Vagina (tissue), 2 donors: ENCODE data around the gene NFATC2.

Experiments used
- CTCF ChIP-seq, 3 experiments: fragments of 450-650 bp in 2 of 3; fragments of 200-600 bp in 1 of 3; sonication (generic) in 1 of 3; IDR thresholded peaks; one replicate each; pipeline ENCODE4 v1.5.1; 2017 to 2019; ENCODE audit warnings: antibody characterized with exemption in 3 of 3, mild to moderate bottlenecking in 2 of 3, moderate library complexity in 2 of 3
- POLR2A ChIP-seq, 2 donors: fragments of 450-650 bp; IDR thresholded peaks; one replicate each; pipeline ENCODE4 v1.6.1; 2017; ENCODE audit warnings: antibody characterized with exemption in 2 of 2, mild to moderate bottlenecking in 2 of 2, moderate library complexity in 2 of 2
- POLR2AphosphoS5 ChIP-seq, 2 donors: sonication (generic); formaldehyde crosslinking; IDR thresholded peaks; one replicate each; pipeline ENCODE4 v1.9.0; 2017; ENCODE audit warnings: antibody characterized with exemption in 2 of 2, mild to moderate bottlenecking in 2 of 2, low read depth in 1 of 2; ENCODE audit not compliant: insufficient read depth in 1 of 2

GRCh38 chr20:51535674-51536073 is 6.8 kb downstream of the NFATC2 start:
- TF ChIP-seq POLR2A (IDR thresholded peaks at IDR 0.05), result no peak
- TF ChIP-seq CTCF (IDR thresholded peaks at IDR 0.05), result no peak
- TF ChIP-seq POLR2AphosphoS5 (IDR thresholded peaks at IDR 0.05; ENCODE audit: insufficient read depth in 1 of 2, low read depth in 1 of 2), result no peak
